Body of pancreas (tissue), 4 donors: Measurements from ENCODE around the gene ARHGAP15. TPM values are rescaled to one million over a fixed set of nuclear protein-coding genes. Genes with fewer than 3 reads are reported as not detected.

ENCODE experiments used
- ATAC-seq: fragments of 150-250 bp; one replicate; pipeline ENCODE4 v1.9.1; 2016
- DNase-seq, 4 donors: peaks; one replicate each; pipeline ENCODE4 v3.0.0-alpha.2; 2019
- H3K27ac ChIP-seq, 4 donors: fragments of 200-600 bp; sonication (generic); 1 replicate in 3 of 4; 2 replicates in 1 of 4; pipeline versions ENCODE4 v1.5.1 to v1.6.1; 2016 to 2019; ENCODE audit warnings: mild to moderate bottlenecking in 1 of 4, mixed read lengths in 1 of 4, moderate library complexity in 1 of 4
- H3K27me3 ChIP-seq, 2 donors: fragments of 200-600 bp; sonication (generic); one replicate each; pipeline ENCODE4 v1.6.0; 2016; ENCODE audit warnings: mild to moderate bottlenecking in 1 of 2
- H3K36me3 ChIP-seq, 2 donors: fragments of 200-600 bp; sonication (generic); replicated peaks in 1 of 2; 2 replicates each; pipeline ENCODE4 v1.5.1; 2016; ENCODE audit warnings: low read depth in 2 of 2; ENCODE audit not compliant: insufficient read depth in 1 of 2
- H3K4me1 ChIP-seq: fragments of 200-600 bp; sonication (generic); one replicate; pipeline ENCODE4 v1.6.0; 2016
- H3K4me3 ChIP-seq, 2 donors: fragments of 200-600 bp; sonication (generic); 1 replicate in 1 of 2; 2 replicates in 1 of 2; pipeline ENCODE4 v1.5.1; 2016 to 2019
- H3K9me3 ChIP-seq, 3 donors: fragments of 200-600 bp; sonication (generic); 1 replicate in 2 of 3; 2 replicates in 1 of 3; pipeline ENCODE4 v1.5.1; 2016
- POLR2A ChIP-seq, 3 donors: fragments of 450-650 bp; IDR thresholded peaks; one replicate each; pipeline ENCODE4 v1.6.1; 2016; ENCODE audit warnings: antibody characterized with exemption in 3 of 3, mild to moderate bottlenecking in 2 of 3
- WGBS, 2 donors: methylation state at CpG; one replicate each; pipeline ENCODE4 v1.1.5; 2017; 5-methylcytosine and 5-hydroxymethylcytosine counted together
- intact Hi-C: fragments of 100-400 bp; cut with DNase I; formaldehyde crosslinking; loops from one replicate; pipeline ENCODE4 v1.15.1; 2023
- total RNA-seq, 2 donors: library from RNA; depleted of rRNA; stranded (reverse); fragments of >200 nt; gene quantifications; one replicate each; pipeline ENCODE4 v1.1.0, GENCODE V29; 2016
- TF ChIP-seq, protein P1 (sequence below), 7 experiments: fragments of 450-650 bp in 4 of 7; fragments of 200-600 bp in 3 of 7; sonication (generic) in 3 of 7; IDR thresholded peaks; one replicate each; pipeline ENCODE4 v1.5.1; 2016 to 2019; ENCODE audit warnings: antibody characterized with exemption in 7 of 7

The ARHGAP15 gene
- total RNA-seq, 2 donors from 2014 or later, result 1.3 TPM; not detected in 1

DNA sequence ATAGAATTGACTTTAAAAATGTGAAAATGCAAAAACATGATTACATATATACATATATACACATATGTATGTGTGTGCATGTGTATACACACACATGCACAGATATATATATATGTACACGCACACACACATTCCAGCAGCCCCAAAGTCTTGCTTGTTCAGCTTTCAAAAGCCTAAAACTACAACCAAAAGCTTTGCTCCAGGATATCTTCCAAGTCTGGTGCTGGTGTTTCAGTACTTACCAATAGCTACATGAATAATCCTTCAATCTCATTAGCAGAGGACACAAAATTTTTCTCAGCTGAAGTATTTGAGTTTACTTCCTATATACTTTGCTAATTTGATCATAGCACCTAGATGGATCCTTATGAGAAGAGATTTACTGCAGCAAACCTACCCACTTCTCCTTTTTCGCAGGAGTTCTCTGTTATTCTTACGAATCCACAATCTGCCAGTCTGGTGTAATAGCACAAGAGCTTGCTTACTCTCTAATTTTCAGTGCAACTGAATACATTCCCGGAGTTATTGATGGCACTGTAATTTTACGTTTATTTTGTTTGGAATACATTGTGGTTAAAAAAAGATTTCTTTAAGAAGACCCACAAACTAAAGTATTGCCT, 553.3 kb downstream of the ARHGAP15 start:
- TF ChIP-seq, protein P1, sequence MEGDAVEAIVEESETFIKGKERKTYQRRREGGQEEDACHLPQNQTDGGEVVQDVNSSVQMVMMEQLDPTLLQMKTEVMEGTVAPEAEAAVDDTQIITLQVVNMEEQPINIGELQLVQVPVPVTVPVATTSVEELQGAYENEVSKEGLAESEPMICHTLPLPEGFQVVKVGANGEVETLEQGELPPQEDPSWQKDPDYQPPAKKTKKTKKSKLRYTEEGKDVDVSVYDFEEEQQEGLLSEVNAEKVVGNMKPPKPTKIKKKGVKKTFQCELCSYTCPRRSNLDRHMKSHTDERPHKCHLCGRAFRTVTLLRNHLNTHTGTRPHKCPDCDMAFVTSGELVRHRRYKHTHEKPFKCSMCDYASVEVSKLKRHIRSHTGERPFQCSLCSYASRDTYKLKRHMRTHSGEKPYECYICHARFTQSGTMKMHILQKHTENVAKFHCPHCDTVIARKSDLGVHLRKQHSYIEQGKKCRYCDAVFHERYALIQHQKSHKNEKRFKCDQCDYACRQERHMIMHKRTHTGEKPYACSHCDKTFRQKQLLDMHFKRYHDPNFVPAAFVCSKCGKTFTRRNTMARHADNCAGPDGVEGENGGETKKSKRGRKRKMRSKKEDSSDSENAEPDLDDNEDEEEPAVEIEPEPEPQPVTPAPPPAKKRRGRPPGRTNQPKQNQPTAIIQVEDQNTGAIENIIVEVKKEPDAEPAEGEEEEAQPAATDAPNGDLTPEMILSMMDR (IDR thresholded peaks at IDR 0.05), result no peak
- TF ChIP-seq POLR2A (IDR thresholded peaks at IDR 0.05), result no peak
- no peaks in the 10 kb centered on the region for H3K27me3 ChIP-seq
- no peaks in the 10 kb centered on the region for H3K4me1 ChIP-seq
- no peak overlapping the region for H3K4me3 ChIP-seq
- intact Hi-C loops, result no loop called here
- no peaks in the 10 kb centered on the region for H3K9me3 ChIP-seq
- DNase-seq (no peak), ATAC-seq (no peak)
- H3K27ac ChIP-seq, result no peak overlapping the region
- no peaks in the 10 kb centered on the region for H3K36me3 ChIP-seq
- 86 to 87% methylated on average over 5 of the region's 5 CpGs for WGBS, 2 donors

DNA sequence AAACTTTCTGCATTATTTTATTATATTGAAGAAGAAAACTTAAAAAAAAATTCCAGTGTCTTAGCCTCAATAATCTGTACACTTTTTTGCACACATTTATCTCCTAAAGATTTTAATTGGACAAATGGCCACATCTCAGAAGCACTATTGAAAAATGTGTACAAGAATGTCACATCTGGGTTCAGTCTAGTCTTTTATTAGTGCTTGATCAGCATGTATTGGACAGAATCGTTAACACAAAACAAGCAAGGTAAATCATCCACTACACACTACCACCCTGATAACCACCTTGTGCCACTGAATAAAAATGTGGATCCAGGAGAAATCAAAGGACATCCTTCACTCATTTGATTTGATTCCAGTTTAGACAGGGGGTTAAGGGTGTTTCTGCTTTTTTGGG, 554.8 kb downstream of the ARHGAP15 start:
- H3K27ac ChIP-seq, result no peak overlapping the region
- ATAC-seq, result no peak
- 38 to 46% methylated on average over 1 of the region's 1 CpG for WGBS, 2 donors
- H3K4me1 ChIP-seq, result no peaks in the 10 kb centered on the region
- no peaks in the 10 kb centered on the region for H3K27me3 ChIP-seq
- no peak overlapping the region for H3K4me3 ChIP-seq
- no peaks in the 10 kb centered on the region for H3K9me3 ChIP-seq
- intact Hi-C loops, result no loop called here
- no peak for DNase-seq
- H3K36me3 ChIP-seq, result no peaks in the 10 kb centered on the region
- TF ChIP-seq, protein P1 (IDR thresholded peaks at IDR 0.05), result no peak
- no peak for TF ChIP-seq POLR2A (IDR thresholded peaks at IDR 0.05)

DNA sequence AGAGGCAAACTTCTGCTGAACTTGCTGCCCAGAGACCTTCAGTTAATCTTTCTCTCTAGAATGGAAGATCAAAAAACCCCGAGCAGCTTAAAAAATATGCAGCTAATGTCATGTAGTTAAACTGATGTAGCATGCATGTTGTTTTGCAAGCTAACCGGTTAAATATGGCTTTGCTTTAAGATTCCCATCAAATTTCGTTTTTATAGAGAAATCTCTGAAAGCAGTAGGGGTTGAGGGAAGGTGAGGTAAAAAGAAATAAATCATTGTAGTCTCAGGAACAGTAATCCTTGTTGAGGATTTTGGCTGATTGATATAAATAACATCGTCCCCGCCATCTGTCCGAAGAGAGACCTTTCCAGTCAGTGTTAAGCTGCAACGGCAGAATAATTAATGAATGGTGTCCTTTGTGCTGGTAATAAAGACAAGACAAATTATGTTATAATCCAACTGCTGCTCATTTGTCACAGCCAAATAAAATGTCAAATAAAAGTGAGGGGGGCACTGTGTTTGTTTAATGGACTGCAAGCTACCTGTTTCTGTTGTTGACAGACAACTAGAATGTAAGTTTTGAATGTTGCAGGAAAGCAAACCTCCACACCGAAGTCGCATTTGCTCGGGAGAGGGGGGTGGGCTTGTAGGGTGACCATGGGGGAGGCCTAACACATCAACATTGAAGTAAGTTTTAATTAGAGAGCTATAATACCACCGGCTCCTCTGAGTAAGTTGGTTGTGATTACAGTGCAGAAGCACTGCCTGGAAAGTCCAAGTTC, 555.5 kb downstream of the ARHGAP15 start:
- intact Hi-C loops, result no loop called here

DNA sequence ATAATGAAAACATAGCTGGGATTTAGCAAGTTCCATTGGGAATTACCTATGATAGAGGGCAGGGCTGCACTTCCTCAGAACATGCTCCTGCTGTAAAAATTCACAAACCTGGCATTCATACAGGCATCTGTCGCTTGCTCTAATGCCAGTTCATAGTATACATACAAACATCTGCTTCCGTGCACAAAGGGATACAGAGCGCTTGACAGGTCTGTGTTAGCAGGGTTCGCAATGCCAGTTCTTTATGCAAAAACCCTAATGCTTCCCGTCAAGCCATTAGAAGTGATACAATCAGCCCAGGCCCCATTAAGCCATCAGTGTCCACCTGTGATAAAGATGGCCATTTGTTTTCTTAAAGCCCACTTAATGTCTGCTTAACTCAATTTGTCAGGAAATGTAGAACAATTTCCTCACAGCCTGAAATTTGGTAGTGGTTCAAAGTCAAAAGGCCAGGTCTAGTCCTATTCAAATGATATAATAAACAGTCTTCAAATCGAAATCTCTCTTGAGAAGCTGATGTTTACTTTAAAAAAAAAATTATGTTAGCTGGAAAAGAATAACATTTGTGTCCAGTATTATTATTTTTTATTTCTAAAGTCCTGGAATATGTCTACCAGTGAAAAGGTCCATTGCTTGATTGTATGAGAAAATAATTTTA, 556.3 kb downstream of the ARHGAP15 start:
- Histone ChIP-seq H3K27ac (no peak overlapping the region), H3K36me3 (no peaks in the 10 kb centered on the region), H3K4me3 (no peak overlapping the region), H3K4me1 (no peaks in the 10 kb centered on the region), H3K27me3 (no peaks in the 10 kb centered on the region), H3K9me3 (no peaks in the 10 kb centered on the region)
- intact Hi-C loops, result no loop called here
- 79 to 84% methylated on average over 6 of the region's 6 CpGs for WGBS, 2 donors
- TF ChIP-seq, protein P1 (IDR thresholded peaks at IDR 0.05), result no peak
- no peak for TF ChIP-seq POLR2A (IDR thresholded peaks at IDR 0.05)
- ATAC-seq, result no peak
- DNase-seq, result no peak

More for the DNA sequence above, 555.5 kb downstream of the ARHGAP15 start:
- Histone ChIP-seq H3K36me3 (no peaks in the 10 kb centered on the region), H3K27me3 (no peaks in the 10 kb centered on the region), H3K9me3 (no peaks in the 10 kb centered on the region), H3K4me3 (no peak overlapping the region), H3K4me1 (no peaks in the 10 kb centered on the region), H3K27ac (no peak overlapping the region)
- no peak for ATAC-seq
- WGBS, 2 donors, result 51 to 61% methylated on average over 11 of the region's 11 CpGs
- no peak for DNase-seq
- TF ChIP-seq POLR2A (IDR thresholded peaks at IDR 0.05), result no peak
- TF ChIP-seq, protein P1 (IDR thresholded peaks at IDR 0.05), result no peak
